ENCODE measurements around the gene AZU1.

Gene AZU1

GRCh38 chr19:875265-875879 is 47.7 kb downstream of the AZU1 start:
- Histone ChIP-seq H3K4me1 (ENCODE audit: control insufficient read depth, insufficient read depth, low read length) (no peaks in the 10 kb centered on the region), H3K36me3 (ENCODE audit: control insufficient read depth in 2 of 2, insufficient read depth in 1 of 2, low read length in 2 of 2) (peaks cover 3 to 49% of the 10 kb centered on the region in 2 experiments; a peak in 2 of 3 replicates), H3K27ac (ENCODE audit: extremely low read depth, low read depth, low read length) (no peak overlapping the region), H3K9me3 (ENCODE audit: control insufficient read depth, insufficient read depth, low read depth, low read length) (no peaks in the 10 kb centered on the region), H3K4me3 (ENCODE audit: low read depth, low read length) (no peak overlapping the region)
- TF ChIP-seq ZBTB26 (tag by site-specific recombination; optimal IDR thresholded peaks at IDR 0.05) (no peak), PRDM1 (tag by site-specific recombination; IDR thresholded peaks at IDR 0.05) (no peak), ZNF707 (tag by site-specific recombination; IDR thresholded peaks at IDR 0.05) (no peak), ZNF324 (tag by site-specific recombination; IDR thresholded peaks at IDR 0.05) (no peak), ZIC2 (tag by site-specific recombination; IDR thresholded peaks at IDR 0.05) (0 out of 2 replicates have a peak, but pooled peaks have one; percentile 8), GLIS1 (tag by site-specific recombination; IDR thresholded peaks at IDR 0.05) (peak; percentile 28; the same call in 1 of the 2 replicates), ZNF335 (tag by site-specific recombination; conservative IDR thresholded peaks at IDR 0.05) (no peak), ZBTB49 (tag by site-specific recombination; IDR thresholded peaks at IDR 0.05; ENCODE audit: low read depth) (no peak)
- POLR2A ChIA-PET = no interaction called here
- CTCF ChIA-PET = interaction anchor here (0.5 to 0.7 kb wide), 2 partner anchors 88 to 139 kb away, joined by 3 read pairs; no protein-coding TSS in a partner anchor

GRCh38 chr19:876089-876488 is 48.5 kb downstream of the AZU1 start:
- ChIA-PET CTCF (interaction anchor here (0.5 kb wide), 1 partner anchor 244 kb away, joined by 3 read pairs; no protein-coding TSS in a partner anchor), POLR2A (no interaction called here)
- Histone ChIP-seq H3K27ac (ENCODE audit: extremely low read depth, low read depth, low read length) (no peak overlapping the region), H3K4me1 (ENCODE audit: control insufficient read depth, insufficient read depth, low read length) (no peaks in the 10 kb centered on the region), H3K4me3 (ENCODE audit: low read depth, low read length) (no peak overlapping the region), H3K36me3 (ENCODE audit: control insufficient read depth in 2 of 2, insufficient read depth in 1 of 2, low read length in 2 of 2) (peaks cover 0 to 44% of the 10 kb centered on the region in 2 experiments; a peak in 2 of 3 replicates), H3K9me3 (ENCODE audit: control insufficient read depth, insufficient read depth, low read depth, low read length) (no peaks in the 10 kb centered on the region)
- no peak for TF ChIP-seq IKZF3 (tag by site-specific recombination; IDR thresholded peaks at IDR 0.05)
- no peak for TF ChIP-seq KLF16 (tag by site-specific recombination; IDR thresholded peaks at IDR 0.05)
- TF ChIP-seq ZNF391 (tag by site-specific recombination; IDR thresholded peaks at IDR 0.05; ENCODE audit: borderline replicate concordance, low read depth) = no peak
- no peak for TF ChIP-seq ZNF561 (tag by site-specific recombination; IDR thresholded peaks at IDR 0.05; ENCODE audit: borderline replicate concordance)
- TF ChIP-seq RBAK (tag by site-specific recombination; IDR thresholded peaks at IDR 0.05) = no peak
- no peak for TF ChIP-seq ZBTB1 (tag by site-specific recombination; IDR thresholded peaks at IDR 0.05)
- TF ChIP-seq ZNF324 (tag by site-specific recombination; IDR thresholded peaks at IDR 0.05) = no peak
- TF ChIP-seq MZF1 (tag by site-specific recombination; IDR thresholded peaks at IDR 0.05; ENCODE audit: borderline replicate concordance) = no peak
- no peak for TF ChIP-seq ZNF621 (tag by site-specific recombination; IDR thresholded peaks at IDR 0.05)
- TF ChIP-seq TRIM28 (IDR thresholded peaks at IDR 0.05; ENCODE audit: borderline replicate concordance, low read length) = no peak
- no peak for TF ChIP-seq ZNF280D (tag by site-specific recombination; IDR thresholded peaks at IDR 0.05)
- no peak for TF ChIP-seq ZNF513 (tag by site-specific recombination; IDR thresholded peaks at IDR 0.05)
- TF ChIP-seq PRDM2 (tag by site-specific recombination; IDR thresholded peaks at IDR 0.05; ENCODE audit: borderline replicate concordance) = no peak

Measured in HEK293 (cell line).